PFSK-1 (cell line): ENCODE measurements around the gene SLC4A3.
A peak's percentile ranks its signal among the peaks of the same experiment; 100 is the strongest.

Source experiments
- FOXP2 ChIP-seq: optimal IDR thresholded peaks from 2 replicates; pipeline ENCODE3; 2011; ENCODE audit warnings: borderline replicate concordance, control low read depth, inconsistent platforms; ENCODE audit not compliant: insufficient read depth; ENCODE audit errors: extremely low read length, extremely low read depth
- POLR2AphosphoS5 ChIP-seq: IDR thresholded peaks from 2 replicates; pipeline ENCODE4 v1.6.1; 2012; ENCODE audit warnings: low read depth, mild to moderate bottlenecking, control low read depth, low read length, moderate library complexity
- SIN3A ChIP-seq: IDR thresholded peaks from 2 replicates; pipeline ENCODE4 v1.6.1; 2012; ENCODE audit warnings: mild to moderate bottlenecking, low read length, moderate library complexity, borderline replicate concordance; ENCODE audit not compliant: insufficient read depth
- TAF1 ChIP-seq: IDR thresholded peaks from 2 replicates; pipeline ENCODE4 v1.6.1; 2012; ENCODE audit warnings: low read length, control low read depth, borderline replicate concordance; ENCODE audit not compliant: insufficient read depth
- TF ChIP-seq, protein P1 (sequence below), 2 experiments: IDR thresholded peaks; 2 replicates each; pipeline versions ENCODE4 v1.6.1 to v1.8.0; 2011 to 2012; ENCODE audit warnings: low read depth in 2 of 2, low read length in 2 of 2, control low read depth in 1 of 2, inconsistent platforms in 1 of 2, mild to moderate bottlenecking in 1 of 2, moderate library complexity in 1 of 2; ENCODE audit not compliant: insufficient read depth in 1 of 2

SLC4A3 gene

DNA sequence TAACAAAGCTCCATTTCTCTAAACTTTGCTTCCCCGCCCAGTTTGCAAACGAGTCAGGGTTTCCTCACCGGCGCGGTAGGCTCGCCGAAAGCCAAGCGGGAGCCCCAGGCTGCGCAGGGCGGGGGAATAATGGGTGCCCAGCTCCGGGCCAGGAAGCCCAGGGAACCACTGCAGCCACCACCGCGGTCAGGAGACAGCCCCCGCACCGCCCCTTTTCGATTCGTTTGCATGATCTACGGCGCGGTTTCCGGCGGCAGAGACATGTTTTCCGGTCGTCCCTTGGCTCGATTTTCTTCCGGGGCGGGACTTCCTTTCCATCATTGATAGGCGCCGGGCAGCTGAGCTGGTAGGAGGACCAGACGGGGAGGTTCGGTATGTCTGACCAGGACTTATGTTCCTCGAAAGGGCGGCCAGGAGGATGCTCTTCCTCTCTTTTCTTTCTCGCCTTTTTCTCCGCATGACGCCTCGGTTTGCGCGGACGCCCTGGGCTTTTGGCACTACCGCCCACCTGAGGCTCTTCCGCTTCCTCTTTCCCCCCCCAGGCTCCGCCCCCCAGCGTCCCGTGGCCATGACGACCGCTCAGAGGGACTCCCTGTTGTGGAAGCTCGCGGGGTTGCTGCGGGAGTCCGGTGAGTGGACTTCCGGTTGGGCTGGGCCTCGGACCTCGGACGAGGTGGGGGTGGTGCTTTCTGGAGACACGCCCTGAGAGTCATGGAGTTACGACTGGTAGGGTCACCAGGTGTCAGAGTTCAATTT lies 29.7 kb upstream of the SLC4A3 start, which contains the start of gene STK11IP:
TSS of gene STK11IP (plus strand) at position 306 of the 756 bp plus-strand sequence. CDS start at position 569, 263 bp downstream.
- TF ChIP-seq, protein P1, sequence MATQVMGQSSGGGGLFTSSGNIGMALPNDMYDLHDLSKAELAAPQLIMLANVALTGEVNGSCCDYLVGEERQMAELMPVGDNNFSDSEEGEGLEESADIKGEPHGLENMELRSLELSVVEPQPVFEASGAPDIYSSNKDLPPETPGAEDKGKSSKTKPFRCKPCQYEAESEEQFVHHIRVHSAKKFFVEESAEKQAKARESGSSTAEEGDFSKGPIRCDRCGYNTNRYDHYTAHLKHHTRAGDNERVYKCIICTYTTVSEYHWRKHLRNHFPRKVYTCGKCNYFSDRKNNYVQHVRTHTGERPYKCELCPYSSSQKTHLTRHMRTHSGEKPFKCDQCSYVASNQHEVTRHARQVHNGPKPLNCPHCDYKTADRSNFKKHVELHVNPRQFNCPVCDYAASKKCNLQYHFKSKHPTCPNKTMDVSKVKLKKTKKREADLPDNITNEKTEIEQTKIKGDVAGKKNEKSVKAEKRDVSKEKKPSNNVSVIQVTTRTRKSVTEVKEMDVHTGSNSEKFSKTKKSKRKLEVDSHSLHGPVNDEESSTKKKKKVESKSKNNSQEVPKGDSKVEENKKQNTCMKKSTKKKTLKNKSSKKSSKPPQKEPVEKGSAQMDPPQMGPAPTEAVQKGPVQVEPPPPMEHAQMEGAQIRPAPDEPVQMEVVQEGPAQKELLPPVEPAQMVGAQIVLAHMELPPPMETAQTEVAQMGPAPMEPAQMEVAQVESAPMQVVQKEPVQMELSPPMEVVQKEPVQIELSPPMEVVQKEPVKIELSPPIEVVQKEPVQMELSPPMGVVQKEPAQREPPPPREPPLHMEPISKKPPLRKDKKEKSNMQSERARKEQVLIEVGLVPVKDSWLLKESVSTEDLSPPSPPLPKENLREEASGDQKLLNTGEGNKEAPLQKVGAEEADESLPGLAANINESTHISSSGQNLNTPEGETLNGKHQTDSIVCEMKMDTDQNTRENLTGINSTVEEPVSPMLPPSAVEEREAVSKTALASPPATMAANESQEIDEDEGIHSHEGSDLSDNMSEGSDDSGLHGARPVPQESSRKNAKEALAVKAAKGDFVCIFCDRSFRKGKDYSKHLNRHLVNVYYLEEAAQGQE (IDR thresholded peaks at IDR 0.05; ENCODE audit: insufficient read depth in 1 of 2, low read depth in 2 of 2, low read length in 2 of 2), result peak in 1 of 2 experiments; percentile 36; a peak in 1 of 4 replicates
- TF ChIP-seq POLR2AphosphoS5 (peak; percentile 94), FOXP2 (peak; percentile 64), SIN3A (peak; percentile 38; the same call in 1 of the 2 replicates), TAF1 (peak; percentile 78; the same call in 1 of the 2 replicates)

DNA sequence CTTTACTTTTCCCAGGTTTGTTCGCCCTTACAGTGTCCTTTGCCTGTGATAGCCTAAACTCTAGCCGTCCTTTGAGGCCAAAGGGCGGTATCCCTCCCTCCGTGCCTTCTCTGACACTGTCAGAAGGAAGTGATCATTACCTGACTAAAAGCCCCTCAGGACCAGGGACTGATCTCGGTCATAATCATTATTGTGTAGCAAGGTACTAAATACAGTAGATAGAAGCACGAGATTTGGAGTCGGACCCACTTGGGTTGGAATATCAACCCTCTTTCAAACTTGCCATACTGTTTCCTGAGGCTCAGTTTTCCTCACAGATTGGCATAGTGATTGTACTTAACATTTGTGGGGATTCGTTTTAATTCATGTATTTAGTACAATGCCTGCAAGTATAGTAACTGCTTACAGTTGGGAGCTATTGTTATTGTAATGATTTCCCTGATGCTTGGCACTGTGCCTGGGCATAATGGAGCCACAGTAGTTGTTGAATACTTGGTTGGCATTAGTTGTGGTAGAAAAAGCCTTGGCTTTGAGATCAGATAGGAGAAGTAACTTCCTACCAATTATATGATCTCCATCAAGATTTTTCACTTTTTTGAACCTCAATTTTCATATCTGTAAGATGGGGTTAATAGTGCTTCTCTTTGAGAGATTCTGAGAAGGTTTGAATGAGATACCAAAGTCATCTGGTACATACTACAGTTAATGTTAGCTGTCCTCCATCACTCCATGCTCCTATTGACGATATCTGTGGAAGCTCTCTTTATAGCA lies 28.9 kb upstream of the SLC4A3 start:
- no peak for TF ChIP-seq FOXP2
- TF ChIP-seq TAF1, result peak; percentile 68; the same call in 1 of the 2 replicates
- TF ChIP-seq POLR2AphosphoS5, result no peak; the same call in 1 of the 2 replicates
- no peak for TF ChIP-seq SIN3A

- TF ChIP-seq TAF1 (no peak), FOXP2 (no peak), SIN3A (no peak)
- TF ChIP-seq, protein P1 (IDR thresholded peaks at IDR 0.05; ENCODE audit: insufficient read depth in 1 of 2, low read depth in 2 of 2, low read length in 2 of 2), result no peak
These were observed 23.7 kb upstream of the SLC4A3 start for GRCh38 chr2:219603771-219604170.

GRCh38 chr2:219605607-219605954 lies 21.8 kb upstream of the SLC4A3 start:
- TF ChIP-seq SIN3A, result no peak
- TF ChIP-seq TAF1, result no peak
- TF ChIP-seq POLR2AphosphoS5, result no peak
- TF ChIP-seq, protein P1 (IDR thresholded peaks at IDR 0.05; ENCODE audit: insufficient read depth in 1 of 2, low read depth in 2 of 2, low read length in 2 of 2), result no peak
- TF ChIP-seq FOXP2, result no peak

- TF ChIP-seq, protein P1 (IDR thresholded peaks at IDR 0.05; ENCODE audit: insufficient read depth in 1 of 2, low read depth in 2 of 2, low read length in 2 of 2), result no peak
- no peak for TF ChIP-seq FOXP2
- no peak for TF ChIP-seq SIN3A
- no peak for TF ChIP-seq POLR2AphosphoS5
- no peak for TF ChIP-seq TAF1
These were observed 19.5 kb upstream of the SLC4A3 start for GRCh38 chr2:219607931-219608330.
